ENCODE measurements around the gene PPM1D. TPM values are rescaled to one million over a fixed set of nuclear protein-coding genes. Genes with fewer than 3 reads are reported as not detected.
"Not testable (repeated sequence)": the region's sequence is repeated elsewhere in the genome, so short reads cannot be mapped to it uniquely, and the experiment has no call there.

PPM1D gene
- total and polyA plus RNA-seq, 10 donors = 2.7 to 19.8 (median 16.1) TPM

DNA sequence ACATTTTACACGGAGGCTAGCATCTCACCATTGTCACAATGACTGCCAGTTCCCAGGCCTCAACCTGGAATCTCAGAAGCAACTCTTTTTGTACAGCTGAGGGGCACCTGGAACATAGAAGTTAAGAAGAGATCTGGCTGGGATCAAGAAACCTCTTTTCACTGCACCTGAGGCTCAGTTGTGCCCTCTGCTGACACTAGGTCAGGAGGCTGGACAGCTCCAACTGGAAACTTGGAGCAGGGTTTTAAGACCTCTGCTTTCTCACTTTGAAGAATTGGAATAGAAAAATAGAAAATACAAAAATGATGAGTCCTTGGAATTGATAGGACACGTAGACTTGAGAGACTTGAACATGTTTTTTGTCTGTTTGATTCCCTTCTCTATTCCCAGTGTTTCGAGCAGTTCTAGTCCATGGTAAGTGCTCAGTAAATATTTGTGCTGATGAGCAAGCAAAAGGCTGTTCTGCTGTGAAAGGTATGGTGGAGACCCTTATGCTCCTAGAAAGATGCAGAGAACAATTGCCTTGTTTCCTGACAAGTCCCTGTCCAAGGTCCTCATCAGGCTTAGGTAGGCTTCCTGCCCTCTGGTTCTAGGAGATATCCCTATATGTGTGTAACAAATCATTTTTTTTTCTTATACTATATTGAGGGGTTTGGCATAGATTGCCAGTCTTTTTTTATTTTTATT, 13.6 kb upstream of the PPM1D start:
- DNase-seq = no peak
- H3K4me3 ChIP-seq = no peak overlapping the region
- H3K9me3 ChIP-seq = no peaks in the 10 kb centered on the region
- intact Hi-C loops (cut with DNase I; ENCODE audit: low total_unique reads) = no loop called here
- no peak overlapping the region for H3K27ac ChIP-seq
- H3K36me3 ChIP-seq = no peaks in the 10 kb centered on the region
- no peaks in the 10 kb centered on the region for H3K4me1 ChIP-seq
- H3K27me3 ChIP-seq (replicated peaks in 1 of 7) = peaks cover 0 to 14% (median 0%) of the 10 kb centered on the region in 7 donors
- 74 to 84% (median 79%) methylated on average over 3 of the region's 3 CpGs for WGBS, 5 donors
- no peak for TF ChIP-seq POLR2A (IDR thresholded peaks at IDR 0.05)
- no peak for TF ChIP-seq POLR2AphosphoS5 (IDR thresholded peaks at IDR 0.05)

- Histone ChIP-seq H3K27me3 (replicated peaks in 1 of 7) (peaks cover 0 to 14% (median 0%) of the 10 kb centered on the region in 7 donors), H3K4me1 (no peaks in the 10 kb centered on the region), H3K9me3 (no peaks in the 10 kb centered on the region), H3K27ac (no peak overlapping the region), H3K4me3 (no peak overlapping the region), H3K36me3 (no peaks in the 10 kb centered on the region)
- intact Hi-C loops (cut with DNase I; ENCODE audit: low total_unique reads) = no loop called here
- TF ChIP-seq POLR2A (IDR thresholded peaks at IDR 0.05) = no peak
- TF ChIP-seq, protein P1, sequence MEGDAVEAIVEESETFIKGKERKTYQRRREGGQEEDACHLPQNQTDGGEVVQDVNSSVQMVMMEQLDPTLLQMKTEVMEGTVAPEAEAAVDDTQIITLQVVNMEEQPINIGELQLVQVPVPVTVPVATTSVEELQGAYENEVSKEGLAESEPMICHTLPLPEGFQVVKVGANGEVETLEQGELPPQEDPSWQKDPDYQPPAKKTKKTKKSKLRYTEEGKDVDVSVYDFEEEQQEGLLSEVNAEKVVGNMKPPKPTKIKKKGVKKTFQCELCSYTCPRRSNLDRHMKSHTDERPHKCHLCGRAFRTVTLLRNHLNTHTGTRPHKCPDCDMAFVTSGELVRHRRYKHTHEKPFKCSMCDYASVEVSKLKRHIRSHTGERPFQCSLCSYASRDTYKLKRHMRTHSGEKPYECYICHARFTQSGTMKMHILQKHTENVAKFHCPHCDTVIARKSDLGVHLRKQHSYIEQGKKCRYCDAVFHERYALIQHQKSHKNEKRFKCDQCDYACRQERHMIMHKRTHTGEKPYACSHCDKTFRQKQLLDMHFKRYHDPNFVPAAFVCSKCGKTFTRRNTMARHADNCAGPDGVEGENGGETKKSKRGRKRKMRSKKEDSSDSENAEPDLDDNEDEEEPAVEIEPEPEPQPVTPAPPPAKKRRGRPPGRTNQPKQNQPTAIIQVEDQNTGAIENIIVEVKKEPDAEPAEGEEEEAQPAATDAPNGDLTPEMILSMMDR (IDR thresholded peaks at IDR 0.05 in 8 of 11, conservative IDR thresholded peaks at IDR 0.05 in 3 of 11) = no peak
- no peak for TF ChIP-seq POLR2AphosphoS5 (IDR thresholded peaks at IDR 0.05)
- 78 to 89% (median 83%) methylated on average over 5 of the region's 5 CpGs for WGBS, 5 donors
- no peak for DNase-seq
Measured at GRCh38 chr17:60590070-60590469, 9.9 kb upstream of the PPM1D start.

DNA sequence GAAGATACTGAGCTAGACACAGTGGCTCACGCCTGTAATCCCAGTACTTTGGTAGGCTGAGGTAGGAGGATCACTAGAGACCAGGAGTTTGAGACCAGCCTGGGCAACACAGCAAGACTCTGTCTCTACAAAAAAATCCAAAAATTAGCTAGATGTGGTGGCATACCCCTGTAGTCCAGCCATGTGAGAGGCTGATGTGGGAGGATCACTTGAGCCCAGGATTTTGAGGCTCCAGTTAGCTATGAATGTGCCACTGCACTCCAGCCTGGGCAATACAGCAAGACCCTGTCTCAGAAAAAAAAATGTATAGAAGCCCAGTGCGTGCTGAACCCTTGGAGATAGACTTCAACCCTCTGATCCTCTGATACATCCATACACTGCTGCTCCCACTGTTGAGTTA, 7.2 kb upstream of the PPM1D start:
- H3K27ac ChIP-seq = no peak overlapping the region
- no peaks in the 10 kb centered on the region for H3K36me3 ChIP-seq
- no peaks in the 10 kb centered on the region for H3K9me3 ChIP-seq
- H3K4me3 ChIP-seq = no peak overlapping the region
- H3K4me1 ChIP-seq = peaks cover 0 to 3% (median 0%) of the 10 kb centered on the region in 6 donors
- no peak for TF ChIP-seq POLR2A (IDR thresholded peaks at IDR 0.05)
- TF ChIP-seq POLR2AphosphoS5 (IDR thresholded peaks at IDR 0.05) = no peak
- TF ChIP-seq, protein P1 (IDR thresholded peaks at IDR 0.05 in 8 of 11, conservative IDR thresholded peaks at IDR 0.05 in 3 of 11) = no peak
- intact Hi-C loops (cut with DNase I; ENCODE audit: low total_unique reads) = no loop called here
- DNase-seq = no peak
- WGBS, 5 donors = 89 to 95% (median 93%) methylated on average over 2 of the region's 2 CpGs
- peaks cover 0 to 14% (median 0%) of the 10 kb centered on the region in 7 donors for H3K27me3 ChIP-seq (replicated peaks in 1 of 7)

DNA sequence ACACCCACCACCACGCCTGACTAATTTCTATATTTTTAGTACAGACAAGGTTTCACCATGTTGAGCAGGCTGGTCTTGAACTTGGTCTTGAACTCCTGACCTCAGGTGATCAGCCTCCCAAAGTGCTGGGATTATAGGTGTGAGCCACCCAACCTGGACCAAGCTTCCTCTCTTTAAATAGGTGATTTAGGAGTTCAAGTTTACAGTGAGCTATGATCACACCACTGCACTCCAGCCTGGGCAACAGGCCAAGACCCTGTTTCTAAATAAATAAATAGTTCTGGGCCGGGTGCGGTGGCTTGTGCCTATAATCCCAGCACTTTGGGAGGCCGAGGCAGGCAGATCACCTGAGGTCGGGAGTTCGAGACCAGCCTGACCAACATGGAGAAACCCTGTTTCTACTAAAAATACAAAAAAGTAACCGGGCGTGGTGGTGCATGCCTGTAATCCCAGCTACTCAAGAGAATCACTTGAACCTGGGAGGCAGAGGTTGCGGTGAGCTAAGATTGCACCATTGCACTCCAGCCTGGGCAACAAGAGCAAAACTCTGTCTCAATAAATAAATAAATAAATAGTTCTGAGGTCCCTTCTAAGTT, 6.5 kb upstream of the PPM1D start:
- DNase-seq; H3K4me3 ChIP-seq; H3K27ac ChIP-seq; intact Hi-C loops (cut with DNase I; ENCODE audit: low total_unique reads); H3K9me3 ChIP-seq; H3K36me3 ChIP-seq: not testable (repeated sequence)
- Histone ChIP-seq H3K27me3 (replicated peaks in 1 of 7) (peaks cover 0 to 12% (median 0%) of the 10 kb centered on the region in 7 donors), H3K4me1 (peaks cover 4 to 11% (median 8%) of the 10 kb centered on the region in 6 donors)
- WGBS, 5 donors = 82 to 94% (median 87%) methylated on average over 9 of the region's 9 CpGs

DNA sequence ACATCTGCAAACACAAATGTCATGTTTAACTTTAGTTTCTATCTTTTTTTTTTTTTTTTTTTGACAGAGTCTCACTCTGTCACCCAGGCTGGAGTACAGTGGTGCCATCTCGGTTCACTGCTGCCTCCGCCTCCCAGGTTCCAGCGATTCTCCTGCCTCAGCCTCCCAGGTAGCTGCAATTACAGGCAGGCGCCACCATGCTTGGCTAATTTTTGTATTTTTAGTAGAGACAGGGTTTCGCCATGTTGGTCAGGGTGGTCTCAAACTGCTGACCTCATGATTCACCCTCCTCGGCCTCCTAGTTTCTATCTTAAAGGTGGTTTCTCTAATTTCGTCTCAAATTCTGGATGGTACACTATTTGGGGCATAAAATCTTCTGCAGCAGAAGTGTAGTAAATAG, 5.8 kb upstream of the PPM1D start:
- H3K4me3 ChIP-seq; intact Hi-C loops (cut with DNase I; ENCODE audit: low total_unique reads); H3K27me3 ChIP-seq (replicated peaks in 1 of 7); H3K36me3 ChIP-seq; DNase-seq; H3K27ac ChIP-seq; H3K9me3 ChIP-seq: not testable (repeated sequence)
- 83 to 94% (median 90%) methylated on average over 7 of the region's 7 CpGs for WGBS, 5 donors
- peaks cover 9 to 17% (median 14%) of the 10 kb centered on the region in 6 donors for H3K4me1 ChIP-seq
